Suprapubic skin (tissue), 3 donors: ENCODE data around the gene CYTH1.

Experiments used
- POLR2A ChIP-seq, 2 donors: fragments of 450-650 bp; IDR thresholded peaks; one replicate each; pipeline ENCODE4 v1.6.1; 2017; ENCODE audit warnings: antibody characterized with exemption in 2 of 2, mild to moderate bottlenecking in 2 of 2, moderate library complexity in 2 of 2
- TF ChIP-seq, protein P1 (sequence below), 2 donors: fragments of 200-600 bp in 1 of 2; fragments of 450-650 bp in 1 of 2; sonication (generic) in 1 of 2; IDR thresholded peaks; one replicate each; pipeline ENCODE4 v1.5.1; 2016 to 2019; ENCODE audit warnings: antibody characterized with exemption in 2 of 2, mild to moderate bottlenecking in 1 of 2, moderate library complexity in 1 of 2

DNA sequence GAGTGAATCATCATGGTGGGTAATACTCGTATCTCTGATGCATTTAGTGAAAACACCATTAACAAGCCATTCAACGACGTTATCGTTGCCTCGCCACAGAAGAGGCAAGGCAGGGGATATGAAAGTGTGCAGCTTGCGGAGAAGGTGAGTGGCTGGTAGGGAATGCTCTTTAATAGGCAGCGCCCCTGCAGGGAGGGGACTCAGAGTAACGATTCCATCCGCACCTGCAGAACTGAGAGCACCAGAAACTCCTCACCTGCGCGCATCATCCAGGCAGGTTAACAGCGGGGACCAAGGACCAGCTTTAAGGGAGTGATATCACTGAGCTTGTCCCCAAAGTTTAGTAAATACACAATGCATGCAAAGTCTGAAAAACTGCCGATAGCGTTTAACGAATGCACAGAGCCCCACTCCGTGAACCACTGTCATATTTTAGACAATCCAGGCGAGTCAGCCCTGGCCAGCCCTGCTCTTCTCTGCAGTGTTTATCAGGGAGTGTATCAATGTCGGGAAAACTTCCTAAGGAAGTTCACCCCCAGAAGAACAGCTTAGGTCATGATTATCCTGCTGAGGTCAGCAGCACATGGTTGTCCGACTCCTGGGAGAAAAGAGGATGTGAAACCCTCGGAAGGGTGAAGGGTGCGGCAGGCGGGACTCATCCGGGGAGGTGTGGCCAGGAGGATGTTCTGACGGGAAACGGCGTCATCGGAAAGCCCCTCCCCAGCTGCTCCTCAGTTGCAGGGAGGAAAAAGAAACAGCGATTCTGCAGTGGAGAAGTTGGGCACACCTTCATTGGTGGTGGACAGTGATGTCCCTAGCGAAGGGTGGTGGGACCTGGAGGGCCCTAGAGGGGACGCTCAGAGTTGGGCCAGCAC is 136.4 kb downstream of the CYTH1 start:
- TF ChIP-seq, protein P1, sequence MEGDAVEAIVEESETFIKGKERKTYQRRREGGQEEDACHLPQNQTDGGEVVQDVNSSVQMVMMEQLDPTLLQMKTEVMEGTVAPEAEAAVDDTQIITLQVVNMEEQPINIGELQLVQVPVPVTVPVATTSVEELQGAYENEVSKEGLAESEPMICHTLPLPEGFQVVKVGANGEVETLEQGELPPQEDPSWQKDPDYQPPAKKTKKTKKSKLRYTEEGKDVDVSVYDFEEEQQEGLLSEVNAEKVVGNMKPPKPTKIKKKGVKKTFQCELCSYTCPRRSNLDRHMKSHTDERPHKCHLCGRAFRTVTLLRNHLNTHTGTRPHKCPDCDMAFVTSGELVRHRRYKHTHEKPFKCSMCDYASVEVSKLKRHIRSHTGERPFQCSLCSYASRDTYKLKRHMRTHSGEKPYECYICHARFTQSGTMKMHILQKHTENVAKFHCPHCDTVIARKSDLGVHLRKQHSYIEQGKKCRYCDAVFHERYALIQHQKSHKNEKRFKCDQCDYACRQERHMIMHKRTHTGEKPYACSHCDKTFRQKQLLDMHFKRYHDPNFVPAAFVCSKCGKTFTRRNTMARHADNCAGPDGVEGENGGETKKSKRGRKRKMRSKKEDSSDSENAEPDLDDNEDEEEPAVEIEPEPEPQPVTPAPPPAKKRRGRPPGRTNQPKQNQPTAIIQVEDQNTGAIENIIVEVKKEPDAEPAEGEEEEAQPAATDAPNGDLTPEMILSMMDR (IDR thresholded peaks at IDR 0.05) = no peak
- TF ChIP-seq POLR2A (IDR thresholded peaks at IDR 0.05) = no peak
